H9 (cell line): ENCODE measurements around the gene NOC3L. TPM values are rescaled to one million over a fixed set of nuclear protein-coding genes. Genes with fewer than 3 reads are reported as not detected.

Source experiments
- DNase-seq: peaks from one replicate; pipeline ENCODE4 v3.0.0-alpha.2; 2017
- H2AFZ ChIP-seq: one replicate; pipeline ENCODE4 v1.6.1; 2013; ENCODE audit warnings: mild to moderate bottlenecking, low read length, control low read depth, moderate library complexity
- H2AK5ac ChIP-seq: 2 replicates; pipeline ENCODE4 v1.6.1; 2013; ENCODE audit warnings: low read length, control low read depth, mixed read lengths; ENCODE audit not compliant: insufficient read length
- H2BK120ac ChIP-seq: one replicate; pipeline ENCODE4 v1.6.1; 2013; ENCODE audit warnings: low read depth, mild to moderate bottlenecking, low read length, control low read depth, inconsistent platforms; ENCODE audit not compliant: poor library complexity, severe bottlenecking
- H2BK12ac ChIP-seq: 2 replicates; pipeline ENCODE4 v1.6.1; 2013; ENCODE audit warnings: low read length, control low read depth, mixed read lengths, low read depth; ENCODE audit not compliant: insufficient read length
- H2BK15ac ChIP-seq: 2 replicates; pipeline ENCODE4 v1.6.1; 2013; ENCODE audit warnings: low read depth, low read length, control low read depth
- H2BK20ac ChIP-seq: one replicate; pipeline ENCODE4 v1.6.1; 2013; ENCODE audit warnings: low read depth, mild to moderate bottlenecking, low read length, control low read depth, inconsistent platforms; ENCODE audit not compliant: poor library complexity, severe bottlenecking
- H2BK5ac ChIP-seq: 2 replicates; pipeline ENCODE4 v1.6.1; 2013; ENCODE audit warnings: low read length, control low read depth, mixed read lengths; ENCODE audit not compliant: insufficient read length
- H3K14ac ChIP-seq: 2 replicates; pipeline ENCODE4 v1.6.1; 2013; ENCODE audit warnings: low read length, control low read depth; ENCODE audit not compliant: insufficient read depth
- H3K18ac ChIP-seq: 2 replicates; pipeline ENCODE4 v1.6.1; 2013; ENCODE audit warnings: low read depth, mild to moderate bottlenecking, mixed read lengths, low read length, control low read depth; ENCODE audit not compliant: insufficient read length
- H3K23ac ChIP-seq: 2 replicates; pipeline ENCODE4 v1.6.1; 2013; ENCODE audit warnings: low read length, control low read depth, mixed read lengths, low read depth; ENCODE audit not compliant: insufficient read length
- H3K23me2 ChIP-seq: 2 replicates; pipeline ENCODE4 v1.6.1; 2013; ENCODE audit warnings: low read depth, mild to moderate bottlenecking, mixed read lengths, low read length, control low read depth; ENCODE audit not compliant: insufficient read length, poor library complexity, severe bottlenecking
- H3K27ac ChIP-seq: 2 replicates; pipeline ENCODE4 v1.5.1; 2013; ENCODE audit warnings: low read length, control low read depth, mixed read lengths, low read depth; ENCODE audit not compliant: insufficient read length
- H3K27me3 ChIP-seq: 2 replicates; pipeline ENCODE4 v1.6.1; 2013; ENCODE audit warnings: low read length, control low read depth, inconsistent platforms; ENCODE audit not compliant: insufficient read depth
- H3K4ac ChIP-seq: 2 replicates; pipeline ENCODE4 v1.6.1; 2013; ENCODE audit warnings: low read depth, mild to moderate bottlenecking, control low read depth, inconsistent platforms, low read length, moderate library complexity
- H3K4me1 ChIP-seq: 2 replicates; pipeline ENCODE4 v1.6.1; 2013; ENCODE audit warnings: low read length, control low read depth, inconsistent platforms; ENCODE audit not compliant: insufficient read depth
- H3K4me2 ChIP-seq: 2 replicates; pipeline ENCODE4 v1.6.1; 2013; ENCODE audit warnings: low read length, control low read depth, mixed read lengths; ENCODE audit not compliant: insufficient read length, insufficient read depth
- H3K56ac ChIP-seq: 2 replicates; pipeline ENCODE4 v1.6.1; 2013; ENCODE audit warnings: low read depth, mild to moderate bottlenecking, mixed read lengths, low read length, control low read depth; ENCODE audit not compliant: insufficient read length
- H3K79me1 ChIP-seq: 2 replicates; pipeline ENCODE4 v1.6.1; 2013; ENCODE audit warnings: low read depth, mild to moderate bottlenecking, moderate library complexity, low read length, control low read depth, inconsistent platforms; ENCODE audit not compliant: insufficient read depth, poor library complexity, severe bottlenecking
- H3K79me2 ChIP-seq: 2 replicates; pipeline ENCODE4 v1.6.1; 2013; ENCODE audit warnings: low read length, control low read depth, inconsistent platforms; ENCODE audit not compliant: insufficient read depth
- H3K9ac ChIP-seq: 2 replicates; pipeline ENCODE4 v1.6.1; 2013; ENCODE audit warnings: low read length, control low read depth, mixed read lengths; ENCODE audit not compliant: insufficient read length; ENCODE audit errors: extremely low read depth
- H3K9me3 ChIP-seq: one replicate; pipeline ENCODE4 v1.6.1; 2013; ENCODE audit warnings: low read depth, low read length, inconsistent platforms; ENCODE audit not compliant: control insufficient read depth
- H3T11ph ChIP-seq: one replicate; pipeline ENCODE4 v1.6.1; 2013; ENCODE audit warnings: mild to moderate bottlenecking, low read length, control low read depth, inconsistent platforms
- H4K20me1 ChIP-seq: one replicate; pipeline ENCODE4 v1.6.1; 2013; ENCODE audit not compliant: control insufficient read depth, insufficient read length, insufficient read depth
- H4K5ac ChIP-seq: 2 replicates; pipeline ENCODE4 v1.6.1; 2013; ENCODE audit warnings: low read depth, mild to moderate bottlenecking, mixed read lengths, low read length, control low read depth; ENCODE audit not compliant: insufficient read length
- H4K8ac ChIP-seq: replicated peaks from 2 replicates; pipeline ENCODE4 v1.6.1; 2013; ENCODE audit warnings: low read length, control low read depth, mixed read lengths, low read depth; ENCODE audit not compliant: insufficient read length
- H4K91ac ChIP-seq: 2 replicates; pipeline ENCODE4 v1.6.1; 2013; ENCODE audit warnings: low read depth, mild to moderate bottlenecking, moderate library complexity, mixed read lengths, low read length, control low read depth; ENCODE audit not compliant: insufficient read length
- H3K27ac Mint-ChIP-seq, 3 experiments: 2 replicates in 2 of 3; 3 replicates in 1 of 3; pipeline ENCODE4 v1.8.0; 2020 to 2021; ENCODE audit warnings: mixed read lengths in 3 of 3, mild to moderate bottlenecking in 1 of 3, moderate library complexity in 1 of 3
- H3K27me3 Mint-ChIP-seq: 2 replicates; pipeline ENCODE4 v1.8.0; 2021; ENCODE audit warnings: low read depth, mild to moderate bottlenecking, moderate library complexity, mixed read lengths
- H3K36me3 Mint-ChIP-seq, 3 experiments: 2 replicates in 2 of 3; 3 replicates in 1 of 3; pipeline ENCODE4 v1.8.0; 2020 to 2021; ENCODE audit warnings: low read depth in 3 of 3, mixed read lengths in 3 of 3; ENCODE audit not compliant: insufficient read depth in 1 of 3
- H3K4me1 Mint-ChIP-seq, 2 experiments: 2 replicates each; pipeline ENCODE4 v1.8.0; 2020; ENCODE audit warnings: mixed read lengths in 2 of 2
- H3K4me3 Mint-ChIP-seq, 2 experiments: 2 replicates in 1 of 2; 3 replicates in 1 of 2; pipeline ENCODE4 v1.8.0; 2020 to 2021; ENCODE audit warnings: mild to moderate bottlenecking in 2 of 2, mixed read lengths in 2 of 2, moderate library complexity in 1 of 2
- H3K9me3 Mint-ChIP-seq, 2 experiments: 2 replicates in 1 of 2; 3 replicates in 1 of 2; pipeline ENCODE4 v1.8.0; 2020; ENCODE audit warnings: mild to moderate bottlenecking in 2 of 2, mixed read lengths in 2 of 2, moderate library complexity in 1 of 2
- WGBS: extraction: QIAGEN DNeasy Blood & Tissue Kit; methylation state at CpG from one replicate; pipeline ENCODE4 v1.1.7; 2013; ENCODE audit warnings: missing lambda C conversion rate, low lambda C conversion rate, mixed read lengths; ENCODE audit not compliant: insufficient read length; ENCODE audit errors: extremely low coverage; 5-methylcytosine and 5-hydroxymethylcytosine counted together
- total RNA-seq: library from RNA; stranded (reverse); gene quantifications from 2 replicates; pipeline ENCODE4 v1.2.1, GENCODE V29; 2021
- TF ChIP-seq, protein P1 (sequence below): fragments of 200-600 bp; sonication (generic); conservative IDR thresholded peaks from 3 replicates; pipeline ENCODE4 v1.8.0; 2021; ENCODE audit warnings: antibody characterized with exemption, mild to moderate bottlenecking

The NOC3L gene
- total RNA-seq, 1 experiment from 2014 or later, result 35.8 TPM

DNA sequence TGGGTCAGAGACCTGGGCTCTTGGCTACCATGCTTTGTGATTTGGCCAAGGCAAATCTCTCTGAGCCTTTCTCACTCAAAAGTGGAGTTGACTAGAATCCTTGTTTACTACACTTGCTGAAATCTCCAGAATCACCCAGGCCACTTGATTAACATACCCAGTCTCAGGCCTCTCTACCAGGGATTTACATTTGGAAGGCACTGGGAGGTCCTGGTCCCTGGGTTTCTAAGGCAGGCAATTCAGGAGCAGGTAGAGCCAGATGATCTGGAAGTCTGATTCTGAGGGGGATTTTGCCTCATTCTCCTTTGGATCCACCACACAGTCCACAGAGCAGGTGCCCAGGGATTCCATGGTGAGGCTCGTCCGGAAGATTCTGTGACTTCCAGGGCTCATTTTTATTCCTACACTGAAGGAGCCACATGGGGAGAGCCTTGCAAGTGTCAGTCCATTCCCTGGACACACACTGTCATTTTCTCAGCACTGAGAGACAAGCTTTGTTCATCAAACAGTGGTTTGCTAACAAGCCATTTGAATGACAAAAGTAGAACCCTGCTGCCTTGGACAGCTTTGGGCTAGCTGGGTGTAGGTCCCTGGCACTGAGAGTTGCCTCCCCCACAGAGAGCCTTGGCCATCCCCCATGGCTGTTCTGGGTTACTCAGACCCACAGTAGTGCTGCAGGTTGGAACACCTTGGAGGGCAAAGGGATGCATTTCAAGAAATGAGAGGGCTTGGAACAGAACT lies 74.2 kb downstream of the NOC3L start:
- Histone ChIP-seq H3K23me2 (no peaks in the 10 kb centered on the region), H4K8ac (no peak overlapping the region), H3K23ac (no peak overlapping the region), H3K27ac (no peak overlapping the region), H2BK20ac (no peak overlapping the region), H2AK5ac (no peak overlapping the region), H3K79me1 (no peaks in the 10 kb centered on the region), H3T11ph (no peak overlapping the region), H2BK15ac (no peak overlapping the region), H3K9ac (no peak overlapping the region), H4K5ac (no peak overlapping the region), H2BK120ac (no peak overlapping the region), H3K4me2 (no peak overlapping the region), H3K14ac (no peak overlapping the region), H3K18ac (no peak overlapping the region), H3K79me2 (no peaks in the 10 kb centered on the region), H4K20me1 (no peaks in the 10 kb centered on the region), H2BK12ac (no peak overlapping the region), H3K4ac (no peak overlapping the region), H3K4me1 (0 out of 2 replicates have a peak, but pooled peaks cover 9% of the 10 kb centered on the region), H2BK5ac (no peak overlapping the region), H3K27me3 (no peaks in the 10 kb centered on the region), H3K9me3 (no peaks in the 10 kb centered on the region), H4K91ac (no peak overlapping the region), H3K56ac (no peak overlapping the region), H2AFZ (no peak overlapping the region)
- no peaks in the 10 kb centered on the region for H3K9me3 Mint-ChIP-seq
- H3K27me3 Mint-ChIP-seq, result peaks cover 2% of the 10 kb centered on the region
- no peak for DNase-seq
- WGBS, result no CpG with 5 or more reads among the region's 2 CpGs
- H3K36me3 Mint-ChIP-seq, result no peaks in the 10 kb centered on the region
- TF ChIP-seq, protein P1, sequence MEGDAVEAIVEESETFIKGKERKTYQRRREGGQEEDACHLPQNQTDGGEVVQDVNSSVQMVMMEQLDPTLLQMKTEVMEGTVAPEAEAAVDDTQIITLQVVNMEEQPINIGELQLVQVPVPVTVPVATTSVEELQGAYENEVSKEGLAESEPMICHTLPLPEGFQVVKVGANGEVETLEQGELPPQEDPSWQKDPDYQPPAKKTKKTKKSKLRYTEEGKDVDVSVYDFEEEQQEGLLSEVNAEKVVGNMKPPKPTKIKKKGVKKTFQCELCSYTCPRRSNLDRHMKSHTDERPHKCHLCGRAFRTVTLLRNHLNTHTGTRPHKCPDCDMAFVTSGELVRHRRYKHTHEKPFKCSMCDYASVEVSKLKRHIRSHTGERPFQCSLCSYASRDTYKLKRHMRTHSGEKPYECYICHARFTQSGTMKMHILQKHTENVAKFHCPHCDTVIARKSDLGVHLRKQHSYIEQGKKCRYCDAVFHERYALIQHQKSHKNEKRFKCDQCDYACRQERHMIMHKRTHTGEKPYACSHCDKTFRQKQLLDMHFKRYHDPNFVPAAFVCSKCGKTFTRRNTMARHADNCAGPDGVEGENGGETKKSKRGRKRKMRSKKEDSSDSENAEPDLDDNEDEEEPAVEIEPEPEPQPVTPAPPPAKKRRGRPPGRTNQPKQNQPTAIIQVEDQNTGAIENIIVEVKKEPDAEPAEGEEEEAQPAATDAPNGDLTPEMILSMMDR, result no peak
- H3K4me1 Mint-ChIP-seq, result peaks cover 18 to 21% of the 10 kb centered on the region in 2 experiments
- no peak overlapping the region for H3K4me3 Mint-ChIP-seq
- H3K27ac Mint-ChIP-seq, result peak overlapping the region in 2 of 3 experiments; percentile 27 to 44; a peak in 2 of 7 replicates
